ENCODE data around the gene AASS. TPM values are rescaled to one million over a fixed set of nuclear protein-coding genes. Genes with fewer than 3 reads are reported as not detected.
A peak's percentile ranks its signal among the peaks of the same experiment; 100 is the strongest.

AASS gene
- total RNA-seq, 2 donors from 2014 or later, result 21.6 to 24.1 TPM

DNA sequence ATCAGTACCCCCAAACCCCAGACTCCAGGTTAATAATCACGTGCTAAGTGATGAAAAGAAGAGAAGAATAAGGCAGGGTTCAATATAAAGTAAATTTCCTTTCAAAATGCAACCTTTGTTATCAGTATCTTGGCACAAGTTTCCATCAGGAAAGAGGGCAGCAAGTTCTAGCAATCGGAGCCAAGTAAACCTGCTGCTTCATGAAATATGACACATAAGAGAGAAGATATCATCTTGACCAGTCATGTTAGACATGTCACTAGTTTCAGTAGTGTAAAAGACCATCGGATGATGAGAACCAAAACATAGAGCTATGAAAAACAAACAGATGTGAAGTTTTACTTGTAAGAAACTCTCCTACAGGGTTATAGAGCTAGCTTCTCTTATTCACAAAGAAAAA lies 44.0 kb downstream of the AASS start:
- no peaks in the 10 kb centered on the region for H3K27me3 ChIP-seq (replicated peaks; ENCODE audit: insufficient read depth)
- intact Hi-C loops (cut with DNase I), result no loop called here
- H3K27ac ChIP-seq, result no peak overlapping the region
- no peaks in the 10 kb centered on the region for H3K4me1 ChIP-seq (replicated peaks)
- H3K36me3 ChIP-seq, result no peaks in the 10 kb centered on the region
- no peak for DNase-seq (ENCODE audit: low spot score)
- TF ChIP-seq POLR2AphosphoS5 (IDR thresholded peaks at IDR 0.05) (no peak), POLR2A (IDR thresholded peaks at IDR 0.05) (no peak)
- TF ChIP-seq, protein P1, sequence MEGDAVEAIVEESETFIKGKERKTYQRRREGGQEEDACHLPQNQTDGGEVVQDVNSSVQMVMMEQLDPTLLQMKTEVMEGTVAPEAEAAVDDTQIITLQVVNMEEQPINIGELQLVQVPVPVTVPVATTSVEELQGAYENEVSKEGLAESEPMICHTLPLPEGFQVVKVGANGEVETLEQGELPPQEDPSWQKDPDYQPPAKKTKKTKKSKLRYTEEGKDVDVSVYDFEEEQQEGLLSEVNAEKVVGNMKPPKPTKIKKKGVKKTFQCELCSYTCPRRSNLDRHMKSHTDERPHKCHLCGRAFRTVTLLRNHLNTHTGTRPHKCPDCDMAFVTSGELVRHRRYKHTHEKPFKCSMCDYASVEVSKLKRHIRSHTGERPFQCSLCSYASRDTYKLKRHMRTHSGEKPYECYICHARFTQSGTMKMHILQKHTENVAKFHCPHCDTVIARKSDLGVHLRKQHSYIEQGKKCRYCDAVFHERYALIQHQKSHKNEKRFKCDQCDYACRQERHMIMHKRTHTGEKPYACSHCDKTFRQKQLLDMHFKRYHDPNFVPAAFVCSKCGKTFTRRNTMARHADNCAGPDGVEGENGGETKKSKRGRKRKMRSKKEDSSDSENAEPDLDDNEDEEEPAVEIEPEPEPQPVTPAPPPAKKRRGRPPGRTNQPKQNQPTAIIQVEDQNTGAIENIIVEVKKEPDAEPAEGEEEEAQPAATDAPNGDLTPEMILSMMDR (IDR thresholded peaks at IDR 0.05), result no peak
- H3K9me3 ChIP-seq, result no peaks in the 10 kb centered on the region
- H3K4me3 ChIP-seq, result no peak overlapping the region
- WGBS, result 45% methylated on average over 3 of the region's 3 CpGs

DNA sequence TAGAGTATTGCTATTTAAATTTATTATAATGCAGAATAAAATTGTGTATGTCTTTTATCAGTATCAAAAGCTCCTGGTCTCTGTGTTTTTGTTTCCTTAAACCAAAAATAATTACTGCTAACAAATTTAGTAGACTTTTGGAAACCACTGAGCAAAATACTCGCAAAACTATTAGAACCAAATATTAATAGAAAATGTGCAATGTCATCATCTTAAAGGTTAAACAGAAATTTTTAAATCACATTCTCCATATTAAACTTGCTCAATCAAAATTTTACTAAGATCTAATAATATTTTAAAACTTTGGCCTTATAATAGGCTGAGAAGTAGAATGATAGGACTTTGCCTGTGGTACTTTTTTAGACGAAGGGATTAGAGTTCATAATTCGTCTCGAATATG lies 48.4 kb downstream of the AASS start:
- 85% methylated on average over 4 of the region's 4 CpGs for WGBS
- Histone ChIP-seq H3K4me3 (no peak overlapping the region), H3K27ac (no peak overlapping the region), H3K4me1 (replicated peaks) (no peaks in the 10 kb centered on the region), H3K27me3 (replicated peaks; ENCODE audit: insufficient read depth) (no peaks in the 10 kb centered on the region), H3K9me3 (no peaks in the 10 kb centered on the region), H3K36me3 (no peaks in the 10 kb centered on the region)
- TF ChIP-seq, protein P1 (IDR thresholded peaks at IDR 0.05), result no peak
- no peak for TF ChIP-seq POLR2AphosphoS5 (IDR thresholded peaks at IDR 0.05)
- no peak for TF ChIP-seq POLR2A (IDR thresholded peaks at IDR 0.05)
- intact Hi-C loops (cut with DNase I), result no loop called here
- no peak for DNase-seq (ENCODE audit: low spot score)

DNA sequence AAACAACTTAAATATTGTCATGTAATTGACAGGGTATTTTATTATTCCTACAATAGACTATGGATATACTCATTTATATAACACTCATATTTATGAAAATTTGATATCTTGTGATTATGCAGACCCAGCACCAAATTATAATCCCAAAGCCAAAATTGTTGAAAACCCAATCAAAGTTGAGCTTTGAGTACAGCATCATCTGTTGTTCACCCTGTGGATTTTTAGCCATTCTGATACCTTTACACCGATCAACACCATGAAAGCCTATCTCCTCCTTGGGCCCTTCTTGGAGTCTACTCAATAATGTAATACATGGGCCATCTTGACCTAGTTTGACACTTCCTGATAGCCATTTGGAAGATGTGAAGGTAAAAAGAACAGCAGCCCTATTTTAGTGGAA lies 49.5 kb downstream of the AASS start:
- H3K9me3 ChIP-seq, result no peaks in the 10 kb centered on the region
- no peaks in the 10 kb centered on the region for H3K4me1 ChIP-seq (replicated peaks)
- no peak for DNase-seq (ENCODE audit: low spot score)
- intact Hi-C loops (cut with DNase I), result no loop called here
- no peak overlapping the region for H3K27ac ChIP-seq
- TF ChIP-seq POLR2A (IDR thresholded peaks at IDR 0.05) (no peak), POLR2AphosphoS5 (IDR thresholded peaks at IDR 0.05) (no peak)
- TF ChIP-seq, protein P1 (IDR thresholded peaks at IDR 0.05), result no peak
- no peaks in the 10 kb centered on the region for H3K36me3 ChIP-seq
- H3K4me3 ChIP-seq, result no peak overlapping the region
- 97% methylated on average over 1 of the region's 1 CpG for WGBS
- H3K27me3 ChIP-seq (replicated peaks; ENCODE audit: insufficient read depth), result no peaks in the 10 kb centered on the region

DNA sequence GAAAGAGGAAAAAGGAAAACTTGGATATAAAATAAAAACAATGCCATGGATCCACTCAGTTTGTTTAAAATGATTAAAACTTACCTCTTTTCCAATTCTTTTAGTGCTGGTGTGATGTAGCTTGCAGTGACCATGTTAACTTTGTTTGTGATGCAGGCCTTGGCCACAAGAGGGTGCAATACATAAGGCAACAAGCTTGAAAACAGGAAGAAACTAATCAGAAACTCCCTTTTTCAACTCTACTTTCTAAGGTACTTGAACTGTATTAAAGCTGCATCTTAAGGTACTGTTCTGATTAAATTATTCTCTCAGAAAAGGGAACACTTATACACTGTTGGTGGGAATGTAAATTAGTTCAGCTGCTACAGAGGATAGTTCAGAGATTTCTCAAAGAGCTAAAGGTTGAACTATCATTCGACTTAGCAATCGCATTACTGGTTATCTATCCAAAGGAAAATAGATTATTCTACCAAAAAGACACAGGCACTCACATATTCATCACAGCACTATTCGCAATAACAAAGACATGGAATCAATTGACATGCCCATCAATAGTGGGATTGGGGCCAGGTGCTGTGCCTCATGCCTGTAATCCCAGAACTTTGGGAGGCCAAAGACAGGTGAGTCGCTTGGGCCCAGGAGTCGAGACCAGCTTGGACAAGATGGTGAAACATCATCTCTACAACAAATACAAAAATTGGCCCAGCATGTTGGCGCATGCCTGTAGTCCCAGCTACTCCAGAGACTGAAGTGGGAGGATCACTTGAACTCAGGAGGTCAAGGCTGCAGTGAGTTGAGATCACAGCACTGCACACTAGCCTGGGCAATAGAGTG lies 50.9 kb downstream of the AASS start:
- peak; percentile 46 for DNase-seq (ENCODE audit: low spot score)
- 94% methylated on average over 6 of the region's 6 CpGs for WGBS
- H3K4me1 ChIP-seq (replicated peaks), result no peaks in the 10 kb centered on the region
- no peaks in the 10 kb centered on the region for H3K9me3 ChIP-seq
- TF ChIP-seq POLR2A (IDR thresholded peaks at IDR 0.05), result no peak
- TF ChIP-seq, protein P1 (IDR thresholded peaks at IDR 0.05), result peak; percentile 17 to 72 (median 54)
- intact Hi-C loops (cut with DNase I), result no loop called here
- no peaks in the 10 kb centered on the region for H3K36me3 ChIP-seq
- no peak overlapping the region for H3K27ac ChIP-seq
- H3K27me3 ChIP-seq (replicated peaks; ENCODE audit: insufficient read depth), result no peaks in the 10 kb centered on the region
- no peak overlapping the region for H3K4me3 ChIP-seq

DNA sequence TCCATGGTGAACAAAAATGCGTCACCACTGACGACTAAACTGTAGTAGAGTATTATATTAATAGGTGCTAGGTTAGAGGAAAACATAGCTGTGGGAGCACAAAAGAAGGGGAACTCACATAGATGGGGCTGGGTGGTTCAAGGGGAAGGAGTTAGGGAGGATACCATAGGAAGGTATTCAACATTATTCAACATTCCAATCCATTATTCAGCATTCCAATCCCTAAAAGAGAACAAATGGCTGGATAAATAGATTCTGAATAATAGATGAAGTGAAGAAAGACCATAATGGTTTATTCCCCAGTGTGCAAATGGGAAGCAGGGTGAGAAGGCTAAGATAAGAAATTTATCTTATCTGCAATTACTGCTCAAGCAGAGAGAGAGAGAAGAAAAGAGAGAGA lies 61.4 kb downstream of the AASS start:
- Histone ChIP-seq H3K36me3 (peaks cover 0 to 2% of the 10 kb centered on the region in 2 donors), H3K4me1 (replicated peaks) (no peaks in the 10 kb centered on the region), H3K27me3 (replicated peaks; ENCODE audit: insufficient read depth) (no peaks in the 10 kb centered on the region), H3K27ac (no peak overlapping the region), H3K4me3 (no peak overlapping the region), H3K9me3 (no peaks in the 10 kb centered on the region)
- no peak for TF ChIP-seq POLR2A (IDR thresholded peaks at IDR 0.05)
- TF ChIP-seq, protein P1 (IDR thresholded peaks at IDR 0.05), result no peak
- no peak for TF ChIP-seq POLR2AphosphoS5 (IDR thresholded peaks at IDR 0.05)
- WGBS, result 100% methylated on average over 2 of the region's 2 CpGs
- DNase-seq (ENCODE audit: low spot score), result no peak
- intact Hi-C loops (cut with DNase I), result no loop called here

All from prostate gland (tissue), 2 donors.